H1 (cell line): ENCODE results near the gene KCNMA1. TPM values are rescaled to one million over a fixed set of nuclear protein-coding genes. Genes with fewer than 3 reads are reported as not detected.

ENCODE experiments used
- BRCA1 ChIP-seq: IDR thresholded peaks from 2 replicates; pipeline ENCODE4 v1.6.1; 2012; ENCODE audit warnings: low read depth, low read length, improper control_type of control experiment
- CBX8 ChIP-seq: fragments of 300-800, 300-1000 bp; sonication (generic); IDR thresholded peaks from 2 replicates; pipeline ENCODE4 v1.7.1; 2016; ENCODE audit warnings: low read depth, low read length, borderline replicate concordance
- CHD7 ChIP-seq: fragments of 300-600 bp; sonication (generic); IDR thresholded peaks from 2 replicates; pipeline ENCODE4 v1.7.1; 2012; ENCODE audit warnings: low read length, moderate library complexity, mild to moderate bottlenecking, inconsistent platforms; ENCODE audit not compliant: insufficient replicate concordance
- HDAC2 ChIP-seq, 2 experiments: fragments of 300-600 bp in 1 of 2; sonication (generic) in 1 of 2; IDR thresholded peaks; 2 replicates each; pipeline ENCODE4 v1.6.1; 2011 to 2012; ENCODE audit warnings: low read depth in 2 of 2, low read length in 2 of 2, mild to moderate bottlenecking in 2 of 2, moderate library complexity in 2 of 2, borderline replicate concordance in 1 of 2, inconsistent platforms in 1 of 2
- MAX ChIP-seq: IDR thresholded peaks from 2 replicates; pipeline ENCODE4 v1.6.1; 2012; ENCODE audit warnings: inconsistent platforms
- POLR2AphosphoS5 ChIP-seq: IDR thresholded peaks from 2 replicates; pipeline ENCODE4 v1.6.1; 2011; ENCODE audit warnings: low read depth, low read length
- SAP30 ChIP-seq: fragments of 300-600 bp; sonication (generic); IDR thresholded peaks from 2 replicates; pipeline ENCODE4 v1.7.1; 2012; ENCODE audit warnings: low read length, moderate library complexity, mild to moderate bottlenecking, inconsistent platforms; ENCODE audit not compliant: insufficient read depth, insufficient replicate concordance
- SIRT6 ChIP-seq: IDR thresholded peaks from one replicate; pipeline ENCODE4 v1.7.1; 2012; ENCODE audit warnings: low read length, inconsistent platforms
- TAF1 ChIP-seq: IDR thresholded peaks from 2 replicates; pipeline ENCODE4 v1.6.1; 2011; ENCODE audit warnings: mild to moderate bottlenecking, low read depth, low read length
- polyA plus RNA-seq, 7 experiments: library from polyadenylated mRNA; depleted of rRNA in 3 of 7; stranded (reverse) in 5 of 7; unstranded in 2 of 7; fragments of >200 nt in 5 of 7; fragments of 200-250 nt in 2 of 7; gene quantifications; 1 replicate in 5 of 7; 2 replicates in 1 of 7; 4 replicates in 1 of 7; pipeline versions ENCODE4 v1.2.1 to v1.2.3, GENCODE V29; 2011 to 2013; ENCODE audit warnings: missing spikeins in 2 of 7, mixed read lengths in 2 of 7
- total RNA-seq: library from RNA; stranded (reverse); fragmentation: NEBNext Ultra II Directional; extraction: Animal tissue kit (Norgen Biotek cat#: 25700); gene quantifications from 2 replicates; pipeline ENCODE4 v1.2.1, GENCODE V29; 2021

KCNMA1 gene
- total and polyA plus RNA-seq, 2 of the 8 experiments (the other 6 are each of a cell fraction or from before 2014, with no cell fraction given), result 10.2 to 11.1 TPM

- TF ChIP-seq CHD7 (no peak), TAF1 (no peak), POLR2AphosphoS5 (no peak), HDAC2 (IDR thresholded peaks at IDR 0.05; ENCODE audit: borderline replicate concordance in 1 of 2, low read depth in 2 of 2, low read length in 2 of 2) (no peak), BRCA1 (no peak), SIRT6 (no peak), SAP30 (no peak), MAX (no peak), CBX8 (no peak)
Measured at GRCh38 chr10:77661674-77662073, 24.1 kb upstream of the KCNMA1 start (continued).
